BE2C (cell line): ENCODE results near the gene LTN1.
"Not testable (repeated sequence)": the region's sequence is repeated elsewhere in the genome, so short reads cannot be mapped to it uniquely, and the experiment has no call there.

Experiments
- DNase-seq: peaks from one replicate; pipeline ENCODE4 v3.0.0-alpha.2; 2020
- H3K27me3 ChIP-seq: fragments of 250-450 bp; sonication (Bioruptor Pico); 2 replicates; pipeline ENCODE4 v1.5.1; 2020; ENCODE audit warnings: mild to moderate bottlenecking
- H3K36me3 ChIP-seq: fragments of 250-450 bp; sonication (Bioruptor Pico); 2 replicates; pipeline ENCODE4 v1.5.1; 2020; ENCODE audit warnings: mild to moderate bottlenecking
- H3K4me1 ChIP-seq: fragments of 250-450 bp; sonication (Bioruptor Pico); 2 replicates; pipeline ENCODE4 v1.5.1; 2020
- H3K4me3 ChIP-seq: 2 replicates; pipeline ENCODE4 v1.5.1; 2011; ENCODE audit warnings: low read depth, low read length
- H3K9me3 ChIP-seq: fragments of 250-450 bp; sonication (Bioruptor Pico); 2 replicates; pipeline ENCODE4 v1.5.1; 2020
- CTCF ChIP-seq: IDR thresholded peaks from 2 replicates; pipeline ENCODE4 v1.5.1; 2012; ENCODE audit warnings: mild to moderate bottlenecking, low read depth, low read length

The LTN1 gene

GRCh38 chr21:28943631-28944030 is 49.0 kb downstream of the LTN1 start:
- Histone ChIP-seq H3K4me3 (no peak overlapping the region), H3K27me3 (no peaks in the 10 kb centered on the region), H3K36me3 (peaks cover 34% of the 10 kb centered on the region), H3K4me1 (peaks cover 28% of the 10 kb centered on the region), H3K9me3 (no peaks in the 10 kb centered on the region)
- DNase-seq = no peak
- TF ChIP-seq CTCF = no peak

- no peak for TF ChIP-seq CTCF
- DNase-seq = peak; percentile 33
- peaks cover 18% of the 10 kb centered on the region for H3K4me1 ChIP-seq
- no peaks in the 10 kb centered on the region for H3K27me3 ChIP-seq
- H3K9me3 ChIP-seq = no peaks in the 10 kb centered on the region
- H3K36me3 ChIP-seq = peaks cover 27% of the 10 kb centered on the region
- no peak overlapping the region for H3K4me3 ChIP-seq
Measured at GRCh38 chr21:28938726-28939125, 54.0 kb downstream of the LTN1 start.

GRCh38 chr21:28937737-28938136 is 54.9 kb downstream of the LTN1 start:
- no peak for TF ChIP-seq CTCF
- H3K27me3 ChIP-seq = no peaks in the 10 kb centered on the region
- no peak overlapping the region for H3K4me3 ChIP-seq
- peaks cover 23% of the 10 kb centered on the region for H3K36me3 ChIP-seq
- no peaks in the 10 kb centered on the region for H3K9me3 ChIP-seq
- no peak for DNase-seq
- H3K4me1 ChIP-seq = peaks cover 18% of the 10 kb centered on the region

- H3K9me3 ChIP-seq = no peaks in the 10 kb centered on the region
- peaks cover 18% of the 10 kb centered on the region for H3K4me1 ChIP-seq
- no peak for TF ChIP-seq CTCF
- H3K36me3 ChIP-seq = peaks cover 23% of the 10 kb centered on the region
- no peak overlapping the region for H3K4me3 ChIP-seq
- no peaks in the 10 kb centered on the region for H3K27me3 ChIP-seq
- DNase-seq = no peak
Measured at GRCh38 chr21:28936721-28937120, 56.0 kb downstream of the LTN1 start.

GRCh38 chr21:28936036-28936435 is 56.6 kb downstream of the LTN1 start:
- no peak for DNase-seq
- TF ChIP-seq CTCF = no peak
- H3K27me3 ChIP-seq = no peaks in the 10 kb centered on the region
- H3K9me3 ChIP-seq = no peaks in the 10 kb centered on the region
- H3K4me3 ChIP-seq = no peak overlapping the region
- peaks cover 18% of the 10 kb centered on the region for H3K4me1 ChIP-seq
- peaks cover 23% of the 10 kb centered on the region for H3K36me3 ChIP-seq

GRCh38 chr21:28932717-28933116 is 60.0 kb downstream of the LTN1 start:
- H3K4me3 ChIP-seq = no peak overlapping the region
- peaks cover 31% of the 10 kb centered on the region for H3K36me3 ChIP-seq
- peaks cover 7% of the 10 kb centered on the region for H3K4me1 ChIP-seq
- H3K9me3 ChIP-seq = no peaks in the 10 kb centered on the region
- TF ChIP-seq CTCF = no peak
- H3K27me3 ChIP-seq = no peaks in the 10 kb centered on the region
- no peak for DNase-seq

- H3K36me3 ChIP-seq = peaks cover 33% of the 10 kb centered on the region
- H3K4me3 ChIP-seq, DNase-seq, H3K4me1 ChIP-seq, H3K27me3 ChIP-seq, H3K9me3 ChIP-seq: not testable (repeated sequence)
Measured at GRCh38 chr21:28931708-28932372, 60.8 kb downstream of the LTN1 start.
